Brain pericyte (primary cell): Measurements from ENCODE around the gene CLUH.
"Not testable (repeated sequence)": the region's sequence is repeated elsewhere in the genome, so short reads cannot be mapped to it uniquely, and the experiment has no call there.

Experiments
- DNase-seq: peaks from one replicate; pipeline ENCODE4 v3.0.0-alpha.2; 2012; ENCODE audit warnings: low read depth, low spot score

CLUH gene

DNA sequence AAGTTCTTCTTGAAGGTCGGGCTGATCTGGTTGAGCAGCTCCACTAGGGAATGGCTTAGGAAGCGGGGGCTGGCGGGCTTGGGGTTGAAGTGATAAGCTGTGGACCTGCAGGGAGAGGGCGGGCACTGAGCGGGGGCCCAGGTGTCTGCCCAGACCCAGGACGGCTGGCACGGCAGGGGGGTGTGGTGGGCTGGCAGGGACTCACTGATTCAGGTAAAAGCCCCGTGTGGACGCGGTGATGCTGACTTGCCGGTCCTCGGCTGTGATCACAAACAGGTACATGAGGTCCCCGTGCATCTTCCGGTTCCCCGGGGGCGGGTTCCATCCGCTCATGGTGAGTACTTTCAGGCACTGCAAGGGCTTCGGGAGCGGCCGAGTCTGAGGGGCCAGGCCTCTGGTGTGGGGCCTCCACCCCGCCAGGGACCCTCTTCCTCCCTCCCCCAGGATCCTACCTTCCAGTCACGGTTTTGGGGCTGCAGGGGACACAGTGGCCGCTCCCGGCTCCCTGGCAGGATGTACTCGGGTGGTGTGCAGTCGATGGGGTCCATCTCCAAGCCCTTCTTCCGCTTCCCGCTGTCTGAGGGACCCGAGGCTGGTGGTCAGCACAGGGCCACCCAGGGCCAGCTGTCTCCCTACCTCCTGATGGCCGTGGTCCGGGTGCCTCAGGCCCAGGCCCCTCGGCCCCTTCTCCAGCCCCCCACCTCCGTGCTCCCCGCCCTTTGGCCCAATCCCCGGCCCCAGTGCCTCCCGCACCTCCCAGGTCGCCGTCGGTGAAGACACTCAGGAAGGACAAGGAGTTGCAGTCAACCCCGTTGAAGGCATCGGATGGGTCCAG is 10.2 kb downstream of the CLUH start:
- DNase-seq: no peak

DNA sequence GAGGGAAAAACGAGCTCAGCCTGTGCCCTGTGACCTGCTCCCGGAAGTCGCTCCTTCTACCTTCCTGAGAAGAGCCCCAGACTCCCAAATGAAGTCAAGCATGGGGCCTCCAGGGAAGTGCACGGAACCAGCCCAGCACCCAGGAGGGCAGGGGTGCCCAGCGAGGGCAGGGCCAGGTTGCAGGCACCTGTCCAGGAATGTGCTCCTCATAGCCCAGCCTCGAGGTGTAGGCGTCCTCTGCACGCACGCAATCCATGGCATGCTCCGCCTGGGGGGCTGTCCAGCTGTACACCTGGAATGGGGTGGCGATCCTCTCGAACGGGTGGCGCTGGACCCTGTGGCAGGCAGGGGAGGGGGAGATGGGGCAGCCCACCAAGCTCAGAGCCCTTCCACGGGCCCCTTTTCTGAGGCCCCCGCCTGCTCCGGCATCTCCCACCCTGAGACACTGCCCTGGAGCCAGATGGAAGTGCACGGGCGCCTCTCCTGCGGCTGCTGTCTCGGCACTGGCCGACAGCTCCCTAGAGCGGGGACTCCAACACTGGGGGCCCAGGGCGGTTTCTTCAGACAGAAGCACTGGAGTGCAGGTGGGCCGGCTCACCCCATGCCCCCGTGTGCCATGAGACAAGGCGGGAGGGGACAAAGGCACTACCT is 10.9 kb downstream of the CLUH start:
- DNase-seq: no peak

DNA sequence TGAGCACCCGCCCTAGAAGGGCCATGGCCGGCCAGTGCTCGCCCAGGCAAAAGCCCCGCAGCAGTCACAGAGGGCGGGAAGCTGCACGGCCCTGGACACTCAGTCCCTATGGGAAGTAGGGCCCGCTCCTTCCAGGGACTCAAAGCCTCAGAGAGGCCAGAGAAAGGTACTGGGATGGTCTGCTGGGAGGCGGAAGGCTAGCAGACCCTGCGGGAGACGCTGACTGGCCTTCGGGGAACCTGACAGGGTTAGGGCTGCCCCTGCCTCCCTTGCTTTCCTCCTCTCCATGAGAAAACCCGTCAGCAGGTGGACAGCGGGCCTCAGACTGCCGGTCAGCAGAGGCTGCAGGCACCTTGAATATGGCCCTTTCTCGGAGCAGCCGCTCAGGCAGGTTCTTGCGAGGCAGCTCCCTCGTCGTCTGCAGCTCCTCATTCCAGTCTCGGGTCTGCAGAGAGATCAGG is 11.5 kb downstream of the CLUH start:
- DNase-seq: no peak

DNA sequence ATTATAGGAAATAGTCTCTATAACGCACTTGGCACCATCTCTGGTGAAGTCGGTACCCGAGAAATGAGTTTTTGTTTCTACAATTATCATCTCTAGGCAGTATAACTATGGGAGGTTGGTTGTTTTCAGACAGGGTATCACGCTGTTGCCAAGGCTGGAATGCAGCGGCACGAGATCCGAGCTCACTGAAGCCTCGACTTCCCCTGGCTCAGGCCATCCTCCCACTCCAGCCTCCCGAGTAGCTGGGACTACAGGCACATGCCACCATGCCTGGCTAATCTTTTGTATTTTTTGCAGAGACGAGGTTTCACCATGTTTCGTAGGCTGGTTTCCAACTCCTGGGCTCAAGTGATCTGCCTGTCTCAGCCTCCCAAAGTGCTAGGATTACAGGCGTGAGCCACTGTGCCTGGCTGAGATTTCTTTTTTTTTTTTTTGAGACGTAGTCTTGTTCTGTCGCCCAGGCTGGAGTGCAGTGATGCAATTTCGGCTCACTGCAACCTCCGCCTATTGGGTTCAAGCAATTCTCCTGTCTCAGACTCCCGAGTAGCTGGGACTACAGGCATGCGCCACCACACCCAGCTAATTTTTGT is 12.3 kb downstream of the CLUH start:
- DNase-seq: not testable (repeated sequence)

DNA sequence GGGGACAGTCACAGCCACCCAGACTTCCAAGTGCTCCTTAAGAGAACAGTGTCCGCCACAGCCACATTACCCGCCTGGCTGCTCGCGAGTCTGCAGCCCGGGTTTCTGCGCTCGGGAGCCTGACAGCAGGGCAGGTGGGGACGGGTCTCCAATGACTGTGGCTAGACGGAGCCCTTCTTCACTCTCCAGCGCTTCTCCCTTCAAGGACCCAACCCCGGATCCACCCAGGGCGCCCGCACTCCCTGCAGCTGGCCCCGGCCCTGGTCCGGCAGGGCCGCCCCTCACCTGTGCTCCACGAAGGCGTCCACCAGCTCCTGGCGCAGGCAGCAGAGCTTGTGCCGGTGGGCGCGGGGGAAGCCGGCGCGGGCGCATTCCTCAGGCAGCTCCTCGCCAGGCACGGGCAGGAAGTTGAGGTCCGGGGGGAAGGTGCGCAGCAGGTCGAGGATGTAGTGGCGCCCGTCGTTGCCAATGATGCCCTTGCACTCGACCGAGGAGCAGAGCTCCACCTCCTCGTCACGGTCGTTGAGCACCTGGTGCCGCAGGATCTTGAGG is 13.9 kb downstream of the CLUH start:
- no peak for DNase-seq

DNA sequence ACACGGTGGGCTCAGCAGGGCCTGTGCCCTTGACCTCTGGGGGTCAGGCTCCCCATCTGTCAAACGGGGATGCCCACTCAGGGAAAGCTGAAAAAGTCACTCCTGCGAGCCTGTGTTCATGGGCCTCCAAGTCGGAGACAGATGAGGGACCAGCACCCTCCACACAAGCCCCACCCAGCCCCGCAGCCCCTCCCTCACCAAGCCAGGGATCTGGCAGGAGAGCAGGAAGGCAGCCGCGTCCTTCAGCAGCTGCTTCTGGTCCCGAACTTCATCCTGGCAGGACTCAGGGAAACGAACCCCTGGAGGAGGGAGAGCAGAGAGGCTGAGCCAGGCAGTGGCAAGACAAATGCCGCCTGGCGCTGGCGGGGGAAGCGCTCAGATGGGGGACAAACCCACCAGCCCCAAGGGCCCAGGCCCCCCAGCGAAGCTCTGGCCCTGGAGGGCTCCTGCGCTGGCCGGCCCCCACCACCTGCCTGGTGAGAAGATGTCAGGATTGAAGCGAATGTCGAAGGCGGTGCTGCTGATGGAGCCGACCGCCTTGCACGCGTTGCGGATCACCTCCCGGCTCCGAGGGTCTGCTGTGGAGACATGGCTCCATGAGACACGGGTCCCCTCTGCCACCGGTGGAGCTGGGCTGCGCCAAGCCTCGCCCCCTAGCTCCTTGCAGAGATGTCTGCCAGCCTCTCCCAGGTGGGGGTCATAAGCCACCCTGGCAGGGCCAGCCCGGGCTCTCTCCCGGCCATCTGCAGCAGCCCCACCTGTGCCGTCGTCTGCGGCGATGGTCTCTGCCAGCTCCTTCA is 15.4 kb downstream of the CLUH start:
- DNase-seq: no peak

DNA sequence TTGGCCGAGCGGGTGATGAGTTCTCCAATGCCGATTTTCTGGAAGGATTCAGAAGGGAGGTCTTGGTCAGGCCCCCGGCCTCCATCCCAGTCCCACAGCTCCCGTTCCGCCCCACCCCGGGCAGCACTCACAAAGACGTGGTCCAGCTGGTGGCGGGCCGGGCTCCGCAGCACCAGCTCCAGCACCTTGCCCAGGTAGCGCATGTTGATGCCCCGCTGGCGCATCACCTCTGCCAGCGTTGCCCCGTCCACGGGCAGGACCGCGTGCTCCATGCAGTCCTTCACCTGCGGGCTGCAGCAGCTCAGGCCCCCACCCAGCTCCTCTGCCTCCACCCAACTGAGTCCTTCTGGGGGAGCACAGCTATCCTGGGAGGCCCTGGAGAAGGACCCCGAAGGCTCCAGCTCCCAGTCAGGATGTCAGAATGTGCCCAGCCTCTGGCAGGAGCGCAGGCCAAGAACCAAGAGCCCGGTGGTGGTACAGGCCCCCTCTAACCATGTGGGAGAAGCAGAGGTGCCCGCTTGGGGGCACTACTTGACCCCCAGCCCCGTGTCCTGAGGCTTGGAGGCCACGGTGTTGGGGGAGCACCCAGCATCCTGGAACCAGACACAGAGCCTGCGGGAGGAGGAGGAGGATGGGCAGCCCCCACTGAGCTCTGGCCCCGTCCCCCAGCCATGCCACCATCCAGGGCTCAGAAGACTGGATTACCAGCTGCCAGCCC is 16.2 kb downstream of the CLUH start:
- DNase-seq: no peak

DNA sequence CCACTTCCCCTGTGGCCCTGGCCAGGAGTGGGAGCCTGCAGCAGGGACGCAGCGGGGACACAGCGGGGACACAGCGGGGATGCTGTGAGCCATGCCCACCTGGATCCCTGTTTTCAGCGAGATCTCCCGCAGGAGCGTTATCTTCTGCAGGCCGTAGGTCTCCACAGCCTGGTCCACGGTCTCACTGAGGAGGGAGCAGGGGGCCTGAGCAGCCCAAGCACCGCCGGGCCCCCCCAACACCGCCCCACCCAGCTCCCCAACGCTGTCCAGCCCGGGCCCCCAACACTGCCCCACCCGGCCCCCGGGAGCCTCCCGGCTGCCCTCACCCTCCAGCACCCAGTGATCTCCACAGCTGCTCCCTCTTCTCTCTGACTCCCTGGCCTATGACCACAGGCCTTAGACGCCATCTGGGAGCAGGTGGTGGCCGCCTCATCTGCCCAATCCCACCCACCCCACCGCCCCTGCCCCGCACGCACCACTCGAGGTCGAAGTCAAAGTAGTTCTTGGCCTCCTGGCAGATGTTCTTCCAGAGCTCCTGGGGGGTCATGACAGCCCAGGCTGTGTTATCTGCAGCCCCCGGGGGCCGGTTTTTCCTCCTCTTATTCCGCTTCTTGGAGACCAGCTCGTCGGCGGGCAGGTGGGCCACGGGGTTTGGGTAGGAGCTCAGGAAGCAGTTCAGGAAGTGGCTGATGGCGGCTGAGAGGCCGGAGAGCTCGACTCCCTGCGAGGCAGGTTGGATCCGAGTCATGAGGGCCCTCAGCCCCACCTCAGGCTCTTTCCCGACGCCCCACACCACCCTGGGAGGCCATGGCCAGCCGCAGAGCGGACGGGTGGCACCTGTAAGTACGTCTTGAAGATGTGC is 17.0 kb downstream of the CLUH start:
- no peak for DNase-seq

DNA sequence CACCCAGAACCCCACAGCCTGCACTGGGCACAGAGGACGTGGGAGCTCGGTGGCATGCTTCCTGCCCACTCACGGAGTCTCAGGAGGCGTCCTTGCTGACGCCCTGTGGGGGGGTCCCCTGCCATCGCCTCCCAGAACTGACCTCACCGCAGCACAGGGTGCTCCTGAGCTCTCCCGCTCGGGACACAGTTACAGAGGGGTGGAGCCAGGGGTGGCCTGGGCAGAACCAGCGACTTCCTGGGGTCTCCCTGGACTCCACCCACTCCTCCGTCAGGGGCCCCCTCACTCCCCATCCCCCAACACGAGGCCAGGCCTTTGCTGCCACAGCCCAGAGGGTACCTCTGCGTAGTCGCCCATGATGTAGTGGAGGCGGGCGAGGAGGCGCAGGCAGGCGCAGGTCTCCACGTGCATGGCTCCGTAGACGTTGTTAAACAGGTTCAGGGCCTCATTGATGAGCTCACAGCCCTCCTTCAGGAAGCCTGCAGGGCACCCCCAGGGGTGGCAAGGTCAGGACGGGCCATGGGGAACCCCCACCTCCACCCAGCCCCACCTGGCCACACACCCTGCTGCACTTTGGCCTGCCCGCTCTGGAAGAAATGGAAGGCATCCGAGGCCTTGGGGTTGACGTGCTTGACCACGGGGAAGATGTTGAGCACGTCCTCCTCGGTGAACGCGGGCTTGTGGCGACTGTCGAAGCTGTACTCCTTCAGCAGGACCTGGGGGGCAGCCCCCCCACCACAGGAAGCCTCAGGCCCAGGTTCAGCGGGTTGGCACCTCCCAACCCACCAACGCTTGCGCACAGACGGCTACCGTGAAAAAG is 17.8 kb downstream of the CLUH start:
- DNase-seq: no peak

DNA sequence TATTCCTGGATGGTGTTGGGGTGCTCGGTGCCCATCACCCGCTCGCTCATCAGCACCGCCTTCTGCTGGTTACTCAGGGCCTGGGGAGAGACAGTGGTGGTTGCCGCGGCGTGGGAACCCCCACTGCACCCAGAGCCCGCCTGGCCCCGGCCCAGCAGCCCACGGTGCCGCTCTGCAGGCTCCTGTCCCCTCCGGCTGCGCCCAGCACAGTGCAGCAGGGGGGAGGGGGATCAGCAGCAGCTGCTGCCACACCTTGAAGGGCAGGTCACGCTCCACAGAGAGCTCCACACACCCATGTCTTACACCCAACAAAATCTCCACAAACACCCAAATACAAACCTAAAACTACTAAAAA is 18.8 kb downstream of the CLUH start:
- no peak for DNase-seq

DNA sequence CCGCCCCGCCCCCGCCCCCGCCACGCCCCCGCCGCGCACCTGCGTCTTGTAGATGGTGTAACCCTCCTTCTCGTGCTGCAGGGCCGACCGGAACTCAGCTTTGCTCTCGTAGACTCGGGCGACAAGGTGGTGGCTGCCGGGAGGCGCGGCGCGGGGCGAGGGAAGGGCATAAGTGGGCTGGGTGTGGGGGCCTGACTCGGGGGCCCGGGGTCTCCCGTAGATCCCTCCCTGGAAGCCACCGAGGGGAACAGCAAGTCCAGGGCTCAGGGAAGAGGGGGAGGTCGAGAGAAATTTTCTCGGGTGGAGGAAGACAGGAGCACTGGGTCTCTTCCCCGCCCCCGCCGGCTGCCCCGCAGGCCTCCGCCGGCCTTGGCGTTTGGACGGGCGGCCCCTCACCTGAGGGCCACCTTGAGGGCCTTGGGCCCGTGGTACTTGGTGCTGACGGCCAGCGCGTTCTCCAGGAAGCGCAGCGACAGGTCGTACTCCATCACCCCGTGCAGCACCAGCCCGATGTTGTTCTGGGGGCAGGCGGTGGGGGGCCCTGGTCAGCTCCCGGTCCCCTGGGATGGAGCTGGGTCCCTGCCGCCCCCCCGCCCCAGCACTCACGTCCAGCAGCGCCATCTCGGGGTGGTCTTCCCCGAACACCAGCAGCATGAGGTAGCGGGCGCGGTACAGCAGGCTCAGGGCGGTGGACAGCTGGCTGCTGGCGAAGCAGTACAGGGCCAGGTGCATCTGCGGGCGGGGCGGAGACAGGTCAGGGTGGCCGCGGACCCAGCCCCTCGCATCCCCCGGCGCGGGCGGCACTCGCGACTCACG is 19.4 kb downstream of the CLUH start:
- no peak for DNase-seq

DNA sequence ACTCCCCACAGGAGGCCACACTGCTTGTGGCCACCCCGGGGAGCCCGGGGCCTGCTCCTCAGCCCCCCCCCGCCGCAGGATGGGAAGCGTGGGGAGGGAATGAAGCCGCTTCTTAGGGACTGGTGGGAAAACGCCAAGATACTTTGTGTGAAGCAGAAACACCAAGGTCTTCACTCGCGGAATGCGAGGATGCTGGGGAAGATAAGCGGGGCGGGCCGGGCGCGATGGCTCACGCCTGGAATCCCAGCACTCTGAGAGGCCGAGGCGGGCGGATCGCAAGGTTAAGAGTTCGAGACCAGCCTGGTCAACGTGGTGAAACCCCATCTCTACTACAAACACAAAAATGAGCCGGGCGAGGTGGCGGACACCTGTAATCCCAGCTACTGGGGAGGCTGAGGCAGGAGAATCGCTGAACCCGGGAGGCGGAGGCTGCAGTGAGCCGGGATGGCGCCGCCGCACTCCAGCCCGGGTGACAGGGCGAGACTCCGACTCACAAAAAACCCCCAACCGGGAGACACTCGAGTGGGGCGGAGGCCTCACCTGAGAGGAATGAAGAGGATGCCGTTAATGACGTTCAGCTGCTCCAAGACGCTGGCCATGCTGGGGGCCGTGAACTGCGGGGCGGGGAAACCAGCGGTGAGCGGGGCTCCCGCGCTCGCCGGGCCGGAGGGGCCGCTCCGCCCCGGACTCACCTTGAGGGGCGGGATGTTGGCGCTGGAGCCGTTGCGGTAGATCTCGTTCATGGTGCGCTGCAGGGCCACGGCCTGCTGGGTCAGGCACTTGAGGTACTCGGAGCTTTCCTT is 20.3 kb downstream of the CLUH start:
- DNase-seq: no peak

DNA sequence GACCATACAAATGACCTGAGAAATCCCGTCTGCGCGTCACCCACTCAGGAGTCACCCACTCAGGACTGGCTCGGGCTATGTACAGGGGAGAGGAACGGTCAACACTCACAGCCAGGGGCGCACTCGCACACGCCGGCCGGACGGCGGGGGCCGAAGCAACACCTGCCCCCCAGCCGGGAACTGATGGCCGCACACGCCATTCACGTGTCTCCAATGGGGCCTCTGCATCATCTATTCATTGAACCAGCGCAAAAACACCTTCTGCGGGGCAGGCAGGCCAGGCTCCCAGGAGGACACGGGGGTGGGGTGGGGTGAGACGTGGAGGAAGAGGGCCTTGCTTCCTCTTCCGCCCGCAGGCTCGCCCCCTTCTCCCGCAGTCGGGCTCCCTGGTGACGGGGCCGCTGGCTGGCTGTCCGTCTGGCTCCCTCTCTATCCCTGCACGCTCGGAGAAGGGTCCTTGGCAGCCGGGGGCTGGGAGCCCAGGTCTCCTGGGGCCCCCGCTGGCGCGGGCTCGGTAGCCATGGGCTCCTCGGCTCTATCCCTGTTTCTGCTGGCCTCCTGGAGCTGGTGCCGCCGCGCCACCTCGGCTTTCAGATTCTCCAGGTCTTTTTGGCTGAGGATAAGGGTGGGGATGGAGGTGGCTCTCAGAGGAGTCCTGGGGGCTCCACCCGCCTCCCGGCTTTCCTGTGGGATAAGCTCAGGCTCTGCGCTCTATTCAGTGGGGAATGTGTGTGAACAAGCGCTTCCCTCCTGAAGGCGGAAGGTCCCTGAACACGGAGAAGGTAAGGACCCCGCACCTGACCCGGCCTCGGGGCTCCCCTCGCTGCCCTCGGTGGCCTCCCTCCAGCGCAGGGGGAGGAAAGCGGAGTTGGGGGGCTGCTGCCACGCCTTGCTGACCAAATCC is 21.1 kb downstream of the CLUH start:
- no peak for DNase-seq

DNA sequence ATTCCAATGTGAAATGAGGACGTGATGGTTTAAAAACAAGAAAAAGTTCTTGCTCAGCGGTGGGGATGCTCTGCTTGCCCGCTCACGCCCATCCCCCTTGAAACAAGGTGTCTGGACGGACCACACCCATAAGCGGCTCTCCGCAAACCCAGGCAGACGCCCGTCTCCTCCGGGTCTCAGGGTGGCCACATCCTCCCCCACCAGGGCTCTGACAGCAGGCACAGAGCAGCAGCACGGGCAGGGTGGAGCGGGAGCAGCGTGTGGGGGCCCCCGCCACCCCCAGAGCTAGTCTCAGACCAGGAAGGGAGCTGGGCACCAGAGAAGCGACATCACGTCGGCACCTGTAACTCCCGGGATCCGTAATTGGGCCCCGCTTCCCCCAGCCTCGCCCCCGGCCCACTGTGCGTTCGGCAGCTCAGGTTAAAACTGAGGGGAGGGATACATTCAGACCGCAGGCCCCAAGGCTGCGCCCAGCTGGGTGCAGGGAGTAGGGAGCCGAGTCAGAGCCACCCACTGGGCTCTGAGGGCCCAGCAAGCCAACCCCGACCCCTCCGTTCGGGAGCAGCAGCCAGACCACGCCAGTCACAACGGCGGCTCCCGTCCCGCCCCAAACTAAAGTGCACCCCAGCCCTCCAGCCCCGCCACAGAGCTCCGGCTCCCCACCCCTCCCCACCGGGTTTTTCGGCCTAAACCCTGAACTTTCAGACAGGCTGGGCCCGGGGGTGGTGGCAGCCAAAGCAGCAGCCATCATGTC is 22.0 kb downstream of the CLUH start:
- DNase-seq: no peak
